Calu3 (cell line): ENCODE measurements around the gene FBXL17. TPM values are rescaled to one million over a fixed set of nuclear protein-coding genes. Genes with fewer than 3 reads are reported as not detected.

Source experiments
- BruUV-seq: library from RNA; stranded (reverse); fragments of 400-500 nt; replicated peaks from 2 replicates; lab custom pipeline; 2021; lab: Mats Ljungman, UMichigan
- CTCF ChIA-PET: fragments of 300-600 bp; sonication (Branson Sonifier 250); formaldehyde crosslinking; loops from one replicate; lab custom pipeline; 2022; ENCODE audit warnings: antibody characterized with exemption; lab: Charles Lee
- DNase-seq: peaks from one replicate; pipeline ENCODE4 v3.0.0; 2022
- H3K27ac Mint-ChIP-seq: one replicate; pipeline ENCODE4 v1.8.0; 2022; ENCODE audit warnings: mixed read lengths; ENCODE audit not compliant: unreplicated experiment
- H3K27me3 Mint-ChIP-seq: one replicate; pipeline ENCODE4 v1.8.0; 2022; ENCODE audit warnings: mixed read lengths; ENCODE audit not compliant: unreplicated experiment
- H3K36me3 Mint-ChIP-seq: one replicate; pipeline ENCODE4 v1.8.0; 2022; ENCODE audit warnings: mild to moderate bottlenecking, moderate library complexity, mixed read lengths; ENCODE audit not compliant: insufficient read depth, unreplicated experiment
- H3K4me1 Mint-ChIP-seq: one replicate; pipeline ENCODE4 v1.8.0; 2022; ENCODE audit warnings: mild to moderate bottlenecking, low read depth, mixed read lengths; ENCODE audit not compliant: unreplicated experiment
- H3K4me3 Mint-ChIP-seq: one replicate; pipeline ENCODE4 v1.8.0; 2022; ENCODE audit warnings: mild to moderate bottlenecking, low read depth, moderate library complexity, mixed read lengths; ENCODE audit not compliant: unreplicated experiment
- H3K9me3 Mint-ChIP-seq: one replicate; pipeline ENCODE4 v1.8.0; 2022; ENCODE audit warnings: low read depth, mixed read lengths; ENCODE audit not compliant: unreplicated experiment
- CTCF ChIP-seq: fragments of 200-600 bp; IDR thresholded peaks from one replicate; pipeline ENCODE4 v1.8.0; 2022; ENCODE audit warnings: antibody characterized with exemption; ENCODE audit not compliant: unreplicated experiment
- intact Hi-C: fragments of 100-400 bp; cut with micrococcal nuclease; formaldehyde crosslinking; loops from one replicate; pipeline ENCODE4 v1.10.0; 2022; ENCODE audit not compliant: unreplicated experiment
- total RNA-seq: library from RNA; stranded (reverse); gene quantifications from 2 replicates; pipeline ENCODE4 v1.2.3, GENCODE V29; 2022

Gene FBXL17
- total RNA-seq, 1 experiment from 2014 or later = 19.6 TPM

- H3K4me1 Mint-ChIP-seq = no peaks in the 10 kb centered on the region
- H3K27me3 Mint-ChIP-seq = no peaks in the 10 kb centered on the region
- no peak for TF ChIP-seq CTCF
- CTCF ChIA-PET = no interaction called here
- no peak for DNase-seq
- no peaks in the 10 kb centered on the region for H3K9me3 Mint-ChIP-seq
- H3K27ac Mint-ChIP-seq = no peak overlapping the region
- BruUV-seq = no TSS peak
- H3K36me3 Mint-ChIP-seq = no peaks in the 10 kb centered on the region
- no peak overlapping the region for H3K4me3 Mint-ChIP-seq
- intact Hi-C loops = no loop called here
Observed at GRCh38 chr5:107855171-107855570, 526.7 kb downstream of the FBXL17 start.

GRCh38 chr5:107853696-107854095 lies 528.2 kb downstream of the FBXL17 start:
- intact Hi-C loops = no loop called here
- Mint-ChIP-seq H3K27ac (no peak overlapping the region), H3K4me1 (no peaks in the 10 kb centered on the region), H3K9me3 (no peaks in the 10 kb centered on the region), H3K36me3 (no peaks in the 10 kb centered on the region), H3K27me3 (no peaks in the 10 kb centered on the region), H3K4me3 (no peak overlapping the region)
- CTCF ChIA-PET = no interaction called here
- BruUV-seq = no TSS peak
- no peak for DNase-seq
- TF ChIP-seq CTCF = no peak

- no TSS peak for BruUV-seq
- CTCF ChIA-PET = no interaction called here
Observed at GRCh38 chr5:107853031-107853430, 528.9 kb downstream of the FBXL17 start.

GRCh38 chr5:107849118-107849517 lies 532.8 kb downstream of the FBXL17 start:
- no peaks in the 10 kb centered on the region for H3K36me3 Mint-ChIP-seq
- no peaks in the 10 kb centered on the region for H3K9me3 Mint-ChIP-seq
- H3K4me3 Mint-ChIP-seq = no peak overlapping the region
- TF ChIP-seq CTCF = no peak
- DNase-seq = no peak
- no TSS peak for BruUV-seq
- CTCF ChIA-PET = no interaction called here
- no peaks in the 10 kb centered on the region for H3K4me1 Mint-ChIP-seq
- no peak overlapping the region for H3K27ac Mint-ChIP-seq
- H3K27me3 Mint-ChIP-seq = peaks cover 22% of the 10 kb centered on the region
- intact Hi-C loops = no loop called here

More at GRCh38 chr5:107853031-107853430, 528.9 kb downstream of the FBXL17 start:
- DNase-seq = no peak
- Mint-ChIP-seq H3K9me3 (no peaks in the 10 kb centered on the region), H3K36me3 (no peaks in the 10 kb centered on the region), H3K27ac (no peak overlapping the region), H3K4me1 (no peaks in the 10 kb centered on the region), H3K27me3 (no peaks in the 10 kb centered on the region), H3K4me3 (no peak overlapping the region)
- no peak for TF ChIP-seq CTCF
- intact Hi-C loops = no loop called here
